Vagina (tissue), 2 donors: ENCODE results near the gene ANO2.

Source experiments
- POLR2AphosphoS5 ChIP-seq, 2 donors: sonication (generic); formaldehyde crosslinking; IDR thresholded peaks; one replicate each; pipeline ENCODE4 v1.9.0; 2017; ENCODE audit warnings: antibody characterized with exemption in 2 of 2, mild to moderate bottlenecking in 2 of 2, low read depth in 1 of 2; ENCODE audit not compliant: insufficient read depth in 1 of 2
- TF ChIP-seq, protein P1 (sequence below), 3 experiments: fragments of 450-650 bp in 2 of 3; fragments of 200-600 bp in 1 of 3; sonication (generic) in 1 of 3; IDR thresholded peaks; one replicate each; pipeline ENCODE4 v1.5.1; 2017 to 2019; ENCODE audit warnings: antibody characterized with exemption in 3 of 3, mild to moderate bottlenecking in 2 of 3, moderate library complexity in 2 of 3

DNA sequence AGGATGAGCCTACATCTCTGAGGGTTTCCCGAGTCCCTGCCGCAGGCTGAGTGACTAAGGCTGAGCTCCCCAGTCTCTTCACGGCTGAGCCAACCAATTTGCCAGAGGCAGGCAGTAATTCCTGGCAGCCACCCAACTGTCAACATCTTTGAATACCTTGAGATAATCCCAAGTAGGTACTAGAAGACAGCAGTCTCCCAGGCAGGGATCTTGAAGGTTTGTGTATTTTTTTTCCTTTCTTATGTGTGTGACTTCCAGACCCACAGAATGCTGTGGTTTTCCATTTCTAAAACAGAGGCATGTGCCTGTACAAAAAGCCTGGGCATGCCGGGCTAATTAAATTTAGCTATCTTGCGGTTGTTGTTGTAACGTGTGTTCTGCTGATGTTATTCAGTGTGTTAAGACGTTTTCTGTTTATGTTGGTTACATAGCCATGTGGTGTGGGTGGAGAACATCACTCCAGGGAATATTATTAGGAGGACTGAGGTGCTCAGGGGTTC, 155.5 kb downstream of the ANO2 start:
- TF ChIP-seq, protein P1, sequence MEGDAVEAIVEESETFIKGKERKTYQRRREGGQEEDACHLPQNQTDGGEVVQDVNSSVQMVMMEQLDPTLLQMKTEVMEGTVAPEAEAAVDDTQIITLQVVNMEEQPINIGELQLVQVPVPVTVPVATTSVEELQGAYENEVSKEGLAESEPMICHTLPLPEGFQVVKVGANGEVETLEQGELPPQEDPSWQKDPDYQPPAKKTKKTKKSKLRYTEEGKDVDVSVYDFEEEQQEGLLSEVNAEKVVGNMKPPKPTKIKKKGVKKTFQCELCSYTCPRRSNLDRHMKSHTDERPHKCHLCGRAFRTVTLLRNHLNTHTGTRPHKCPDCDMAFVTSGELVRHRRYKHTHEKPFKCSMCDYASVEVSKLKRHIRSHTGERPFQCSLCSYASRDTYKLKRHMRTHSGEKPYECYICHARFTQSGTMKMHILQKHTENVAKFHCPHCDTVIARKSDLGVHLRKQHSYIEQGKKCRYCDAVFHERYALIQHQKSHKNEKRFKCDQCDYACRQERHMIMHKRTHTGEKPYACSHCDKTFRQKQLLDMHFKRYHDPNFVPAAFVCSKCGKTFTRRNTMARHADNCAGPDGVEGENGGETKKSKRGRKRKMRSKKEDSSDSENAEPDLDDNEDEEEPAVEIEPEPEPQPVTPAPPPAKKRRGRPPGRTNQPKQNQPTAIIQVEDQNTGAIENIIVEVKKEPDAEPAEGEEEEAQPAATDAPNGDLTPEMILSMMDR (IDR thresholded peaks at IDR 0.05), result no peak
- TF ChIP-seq POLR2AphosphoS5 (IDR thresholded peaks at IDR 0.05; ENCODE audit: insufficient read depth in 1 of 2, low read depth in 1 of 2), result no peak
